Measurements from ENCODE around the gene OR2M2.

OR2M2 gene

GRCh38 chr1:248140846-248141245, 33.8 kb upstream of the OR2M2 start:
- H2AFZ ChIP-seq (ENCODE audit: low read length), result no peak overlapping the region
- H3K27me3 ChIP-seq (replicated peaks; ENCODE audit: insufficient read depth, low read length), result no peaks in the 10 kb centered on the region
- DNase-seq, result no peak
- H3K4me1 ChIP-seq (ENCODE audit: low read length), result peaks cover 8% of the 10 kb centered on the region
- H3K4me3 ChIP-seq (ENCODE audit: low read length), result no peak overlapping the region
- H4K20me1 ChIP-seq (ENCODE audit: insufficient read depth, low read length), result no peaks in the 10 kb centered on the region
- H3K9me3 ChIP-seq (replicated peaks; ENCODE audit: insufficient read depth, low read length), result no peaks in the 10 kb centered on the region
- H3K4me2 ChIP-seq (ENCODE audit: low read depth, low read length), result no peak overlapping the region
- H3K9ac ChIP-seq (ENCODE audit: low read length), result no peak overlapping the region
- no peaks in the 10 kb centered on the region for H3F3A ChIP-seq (ENCODE audit: insufficient read depth, low read length)
- no peaks in the 10 kb centered on the region for H3K36me3 ChIP-seq (replicated peaks; ENCODE audit: insufficient read depth, low read length)
- H3K27ac ChIP-seq (ENCODE audit: low read length), result no peak overlapping the region
- no peaks in the 10 kb centered on the region for H3K79me2 ChIP-seq (ENCODE audit: low read length)
- TF ChIP-seq EZH2phosphoT487 (IDR thresholded peaks at IDR 0.05; ENCODE audit: low read length), result no peak
- no peak for TF ChIP-seq EZH2 (optimal IDR thresholded peaks at IDR 0.05; ENCODE audit: low read depth, low read length)
- TF ChIP-seq CTCF (IDR thresholded peaks at IDR 0.05; ENCODE audit: low read length), result no peak
- H3K9me2 ChIP-seq (replicated peaks; ENCODE audit: insufficient read depth, low read length), result no peaks in the 10 kb centered on the region

- no peak for DNase-seq
- Histone ChIP-seq H3K4me1 (ENCODE audit: low read length) (peaks cover 8% of the 10 kb centered on the region), H3K36me3 (replicated peaks; ENCODE audit: insufficient read depth, low read length) (no peaks in the 10 kb centered on the region), H3K9me2 (replicated peaks; ENCODE audit: insufficient read depth, low read length) (no peaks in the 10 kb centered on the region), H3K4me3 (ENCODE audit: low read length) (no peak overlapping the region), H3K79me2 (ENCODE audit: low read length) (no peaks in the 10 kb centered on the region), H3K9me3 (replicated peaks; ENCODE audit: insufficient read depth, low read length) (no peaks in the 10 kb centered on the region), H3F3A (ENCODE audit: insufficient read depth, low read length) (no peaks in the 10 kb centered on the region), H4K20me1 (ENCODE audit: insufficient read depth, low read length) (no peaks in the 10 kb centered on the region), H3K27me3 (replicated peaks; ENCODE audit: insufficient read depth, low read length) (no peaks in the 10 kb centered on the region), H3K9ac (ENCODE audit: low read length) (no peak overlapping the region), H3K27ac (ENCODE audit: low read length) (no peak overlapping the region), H2AFZ (ENCODE audit: low read length) (no peak overlapping the region), H3K4me2 (ENCODE audit: low read depth, low read length) (no peak overlapping the region)
- no peak for TF ChIP-seq EZH2 (optimal IDR thresholded peaks at IDR 0.05; ENCODE audit: low read depth, low read length)
These were observed 31.3 kb upstream of the OR2M2 start for GRCh38 chr1:248143311-248143710.

- H3K27ac ChIP-seq (ENCODE audit: low read length), result no peak within 1 kb of the TSS
- no peaks in the 10 kb centered on the region for H3K9me3 ChIP-seq (replicated peaks; ENCODE audit: insufficient read depth, low read length)
- no peaks in the 10 kb centered on the region for H4K20me1 ChIP-seq (ENCODE audit: insufficient read depth, low read length)
- H3K36me3 ChIP-seq (replicated peaks; ENCODE audit: insufficient read depth, low read length), result no peaks in the 10 kb centered on the region
- H2AFZ ChIP-seq (ENCODE audit: low read length), result no peak within 1 kb of the TSS
- H3K4me3 ChIP-seq (ENCODE audit: low read length), result no peak within 1 kb of the TSS
- peaks cover 13% of the 10 kb centered on the region for H3K4me1 ChIP-seq (ENCODE audit: low read length)
- peaks cover 4% of the 10 kb centered on the region; the same call in 1 of the 2 replicates for H3F3A ChIP-seq (ENCODE audit: insufficient read depth, low read length)
- no peak for TF ChIP-seq EZH2 (optimal IDR thresholded peaks at IDR 0.05; ENCODE audit: low read depth, low read length)
- TF ChIP-seq EZH2phosphoT487 (IDR thresholded peaks at IDR 0.05; ENCODE audit: low read length), result no peak
- no peak for TF ChIP-seq CTCF (IDR thresholded peaks at IDR 0.05; ENCODE audit: low read length)
- H3K27me3 ChIP-seq (replicated peaks; ENCODE audit: insufficient read depth, low read length), result no peaks in the 10 kb centered on the region
- DNase-seq, result peak; percentile 59
- H3K4me2 ChIP-seq (ENCODE audit: low read depth, low read length), result no peak within 1 kb of the TSS
- no peaks in the 10 kb centered on the region for H3K79me2 ChIP-seq (ENCODE audit: low read length)
- no peaks in the 10 kb centered on the region for H3K9me2 ChIP-seq (replicated peaks; ENCODE audit: insufficient read depth, low read length)
- H3K9ac ChIP-seq (ENCODE audit: low read length), result no peak within 1 kb of the TSS
These were observed 30.0 kb upstream of the OR2M2 start, which contains the start of gene OR2M5 for GRCh38 chr1:248144513-248145198. TSS of gene OR2M5 (plus strand) at chr1:248145148. CDS start at chr1:248145148, 0 bp downstream.

Data from MM.1S (cell line).